Panc1 (cell line): Measurements from ENCODE around the gene ZNF462. TPM values are rescaled to one million over a fixed set of nuclear protein-coding genes. Genes with fewer than 3 reads are reported as not detected.

Experiments used
- ATAC-seq: fragments of 200-7000 bp; cut with Tn5 transposase; 2 replicates; pipeline ENCODE4 v1.9.1; 2020; ENCODE audit warnings: mild to moderate bottlenecking, moderate library complexity
- Bru-seq: library from RNA; stranded (reverse); fragments of 400-500 nt; gene quantifications from one replicate; lab custom pipeline; 2021; lab: Mats Ljungman, UMichigan
- BruChase-seq, 2 experiments: library from RNA; stranded (reverse); fragments of 400-500 nt; gene quantifications; one replicate each; lab custom pipeline; 2021; lab: Mats Ljungman, UMichigan
- BruUV-seq: library from RNA; stranded (reverse); fragments of 400-500 nt; replicated peaks from 2 replicates; lab custom pipeline; 2021; lab: Mats Ljungman, UMichigan
- CTCF ChIA-PET: fragments of 300-600 bp; sonication (Branson Sonifier 250); formaldehyde crosslinking; loops from one replicate; lab custom pipeline; 2022; ENCODE audit warnings: antibody characterized with exemption; lab: Charles Lee
- POLR2A ChIA-PET: fragments of 300-600 bp; sonication (Branson Sonifier 250); formaldehyde crosslinking; loops from one replicate; lab custom pipeline; 2022; ENCODE audit warnings: antibody characterized with exemption; lab: Charles Lee
- DNase-seq: peaks from one replicate; pipeline ENCODE4 v3.0.0-alpha.2; 2010; ENCODE audit warnings: low read depth, low spot score
- H3K27ac ChIP-seq: 2 replicates; pipeline ENCODE4 v1.5.1; 2011; ENCODE audit warnings: mild to moderate bottlenecking, low read length, inconsistent platforms
- H3K27me3 ChIP-seq: fragments of 200-500 bp; sonication (Bioruptor generic); 2 replicates; pipeline ENCODE4 v1.6.0; 2014; ENCODE audit warnings: low read length, inconsistent platforms; ENCODE audit not compliant: control insufficient read depth, insufficient read depth
- H3K36me3 ChIP-seq: fragments of 200-500 bp; sonication (Bioruptor generic); 2 replicates; pipeline ENCODE4 v1.5.1; 2014; ENCODE audit warnings: inconsistent platforms, mild to moderate bottlenecking, low read length, moderate library complexity; ENCODE audit not compliant: control insufficient read depth, insufficient read depth
- H3K4me1 ChIP-seq: 2 replicates; pipeline ENCODE4 v1.5.1; 2011; ENCODE audit warnings: inconsistent platforms, mild to moderate bottlenecking, low read length, moderate library complexity; ENCODE audit not compliant: control insufficient read depth, insufficient read depth
- H3K4me3 ChIP-seq, 2 experiments: 2 replicates each; pipeline ENCODE4 v1.5.1; 2011 to 2012; ENCODE audit warnings: low read depth in 2 of 2, low read length in 2 of 2, mild to moderate bottlenecking in 2 of 2, inconsistent platforms in 1 of 2, moderate library complexity in 1 of 2
- H3K9me3 ChIP-seq: fragments of 200-500 bp; sonication (Bioruptor generic); 2 replicates; pipeline ENCODE4 v1.5.1; 2014; ENCODE audit warnings: low read depth, mild to moderate bottlenecking, inconsistent platforms, low read length, moderate library complexity; ENCODE audit not compliant: control insufficient read depth, insufficient read depth
- POLR2AphosphoS5 ChIP-seq: IDR thresholded peaks from 2 replicates; pipeline ENCODE4 v1.6.1; 2012; ENCODE audit warnings: mild to moderate bottlenecking, low read depth, low read length, moderate library complexity
- SIN3A ChIP-seq: IDR thresholded peaks from 2 replicates; pipeline ENCODE4 v1.6.1; 2012; ENCODE audit warnings: low read depth, mild to moderate bottlenecking, low read length, moderate library complexity, borderline replicate concordance; ENCODE audit not compliant: insufficient read depth
- TCF7L2 ChIP-seq: IDR thresholded peaks from 2 replicates; pipeline ENCODE4 v1.6.1; 2011; ENCODE audit warnings: mild to moderate bottlenecking, low read depth, low read length, inconsistent platforms
- in situ Hi-C: cut with HindIII; loops from 2 replicates; pipeline ENCODE4 v1.10.0; 2016; ENCODE audit warnings: low sequenced_read_pairs, low pct_unique_long_range_greater_than_20kb
- intact Hi-C: fragments of 100-400 bp; cut with micrococcal nuclease; formaldehyde crosslinking; loops from one replicate; pipeline ENCODE4 v1.10.0; 2022; ENCODE audit not compliant: unreplicated experiment
- long read RNA-seq: library from polyadenylated mRNA; unstranded; transcript quantifications from one replicate; pipeline ENCODE4 v2.0.0, GENCODE V29; 2021; ENCODE audit not compliant: unreplicated experiment
- polyA plus RNA-seq: library from polyadenylated mRNA; unstranded; fragments of >200 nt; gene quantifications from one replicate; pipeline ENCODE4 v1.2.1, GENCODE V29; 2012; ENCODE audit warnings: missing spikeins; ENCODE audit not compliant: insufficient read length
- total RNA-seq: library from RNA; stranded (reverse); gene quantifications from one replicate; pipeline ENCODE4 v1.2.1, GENCODE V29; 2021; ENCODE audit not compliant: unreplicated experiment
- TF ChIP-seq, protein P1 (sequence below), 2 experiments: IDR thresholded peaks; 2 replicates each; pipeline ENCODE4 v1.6.1; 2011 to 2012; ENCODE audit warnings: low read depth in 2 of 2, control low read depth in 1 of 2, low read length in 1 of 2, mild to moderate bottlenecking in 1 of 2, moderate library complexity in 1 of 2; ENCODE audit not compliant: insufficient read depth in 1 of 2
- TF ChIP-seq, protein P2 (sequence below): fragments of 450-650 bp; IDR thresholded peaks from 2 replicates; pipeline ENCODE4 v1.5.1; 2017; ENCODE audit warnings: mild to moderate bottlenecking

ZNF462 gene, protein sequence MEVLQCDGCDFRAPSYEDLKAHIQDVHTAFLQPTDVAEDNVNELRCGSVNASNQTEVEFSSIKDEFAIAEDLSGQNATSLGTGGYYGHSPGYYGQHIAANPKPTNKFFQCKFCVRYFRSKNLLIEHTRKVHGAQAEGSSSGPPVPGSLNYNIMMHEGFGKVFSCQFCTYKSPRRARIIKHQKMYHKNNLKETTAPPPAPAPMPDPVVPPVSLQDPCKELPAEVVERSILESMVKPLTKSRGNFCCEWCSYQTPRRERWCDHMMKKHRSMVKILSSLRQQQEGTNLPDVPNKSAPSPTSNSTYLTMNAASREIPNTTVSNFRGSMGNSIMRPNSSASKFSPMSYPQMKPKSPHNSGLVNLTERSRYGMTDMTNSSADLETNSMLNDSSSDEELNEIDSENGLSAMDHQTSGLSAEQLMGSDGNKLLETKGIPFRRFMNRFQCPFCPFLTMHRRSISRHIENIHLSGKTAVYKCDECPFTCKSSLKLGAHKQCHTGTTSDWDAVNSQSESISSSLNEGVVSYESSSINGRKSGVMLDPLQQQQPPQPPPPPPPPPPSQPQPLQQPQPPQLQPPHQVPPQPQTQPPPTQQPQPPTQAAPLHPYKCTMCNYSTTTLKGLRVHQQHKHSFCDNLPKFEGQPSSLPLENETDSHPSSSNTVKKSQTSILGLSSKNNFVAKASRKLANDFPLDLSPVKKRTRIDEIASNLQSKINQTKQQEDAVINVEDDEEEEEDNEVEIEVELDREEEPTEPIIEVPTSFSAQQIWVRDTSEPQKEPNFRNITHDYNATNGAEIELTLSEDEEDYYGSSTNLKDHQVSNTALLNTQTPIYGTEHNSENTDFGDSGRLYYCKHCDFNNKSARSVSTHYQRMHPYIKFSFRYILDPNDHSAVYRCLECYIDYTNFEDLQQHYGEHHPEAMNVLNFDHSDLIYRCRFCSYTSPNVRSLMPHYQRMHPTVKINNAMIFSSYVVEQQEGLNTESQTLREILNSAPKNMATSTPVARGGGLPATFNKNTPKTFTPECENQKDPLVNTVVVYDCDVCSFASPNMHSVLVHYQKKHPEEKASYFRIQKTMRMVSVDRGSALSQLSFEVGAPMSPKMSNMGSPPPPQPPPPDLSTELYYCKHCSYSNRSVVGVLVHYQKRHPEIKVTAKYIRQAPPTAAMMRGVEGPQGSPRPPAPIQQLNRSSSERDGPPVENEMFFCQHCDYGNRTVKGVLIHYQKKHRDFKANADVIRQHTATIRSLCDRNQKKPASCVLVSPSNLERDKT (N-terminal part only)
- total RNA-seq (34.8 TPM), Bru-seq, nascent RNA (percentile 86 among the genes with signal in this experiment), BruChase-seq, experiment 1, labeled RNA remaining after a 2-hour chase (percentile 80 among the genes with signal in this experiment), BruChase-seq, experiment 2, labeled RNA remaining after a 6-hour chase (percentile 77 among the genes with signal in this experiment)
- polyA plus RNA-seq = 7.4 TPM
- long read RNA-seq, full-length matches to known transcripts = 1 of 30 reads
- long read RNA-seq, partial matches to known transcripts = 10 of 30 reads
- long read RNA-seq, other reads (novel, unspliced or antisense) = 19 of 30 reads

DNA sequence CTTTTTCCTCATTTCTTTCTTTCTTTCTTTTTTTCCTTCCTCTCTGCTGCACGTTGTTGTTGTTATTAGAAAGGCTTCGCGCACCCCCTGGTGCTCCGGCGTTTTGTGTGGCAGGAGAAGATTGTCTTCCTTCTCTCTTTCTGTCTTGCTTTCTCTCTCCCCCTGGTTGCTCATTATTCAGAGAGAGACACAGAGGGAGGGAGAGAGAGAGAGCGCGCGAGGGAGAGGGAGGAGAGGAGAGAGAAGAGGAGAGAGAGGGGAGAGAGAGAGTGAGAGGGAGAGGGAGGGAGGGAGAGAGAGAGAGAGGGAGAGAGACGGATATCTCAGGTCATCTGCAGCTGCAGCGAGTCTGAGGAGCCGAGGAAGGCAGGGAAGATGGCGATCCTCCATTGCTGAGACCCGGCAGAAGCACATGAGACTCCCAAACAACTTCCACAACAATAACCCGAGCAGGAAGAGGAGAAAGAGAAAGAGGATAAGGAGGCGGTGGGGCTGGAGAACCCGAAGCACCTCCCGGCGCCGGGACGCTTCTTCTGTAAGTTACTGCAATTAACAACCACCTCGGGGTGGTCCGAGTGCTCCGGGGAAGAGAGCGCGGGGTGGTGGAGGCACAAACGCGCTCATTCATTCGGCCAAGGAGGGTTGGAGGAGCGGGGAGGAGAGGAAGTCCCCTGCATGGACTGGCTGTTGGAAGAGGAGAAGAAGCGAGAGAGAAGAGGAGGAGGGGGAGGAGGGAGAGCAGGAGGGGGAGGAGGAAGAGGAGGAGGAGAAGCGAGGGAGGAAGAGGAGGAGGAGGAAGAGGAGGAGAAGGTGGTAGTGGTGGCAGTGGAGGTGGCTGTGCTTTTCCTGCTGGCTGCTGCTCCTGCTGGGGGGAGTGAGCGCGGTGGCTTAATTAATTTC is at the start of gene ZNF462:
TSS of gene ZNF462 (plus strand) at position 346 of the 900 bp plus-strand sequence. CDS start 60,218 bp downstream, outside the sequence.
- H3K4me1 ChIP-seq = peaks cover 21% of the 10 kb centered on the region
- H3K4me3 ChIP-seq = peak within 1 kb of the TSS; percentile 82 to 90
- intact Hi-C loops (loop anchor here (10.0 kb wide), 1 partner anchor 312 kb away; no protein-coding TSS in a partner anchor), in situ Hi-C loops (no loop called here)
- DNase-seq (no peak), ATAC-seq (peak; percentile 19)
- POLR2A ChIA-PET = interaction anchor here (0.7 kb wide), 1 partner anchor 25 kb away, joined by 4 read pairs; no protein-coding TSS in a partner anchor
- CTCF ChIA-PET = no interaction called here
- peaks cover 2% of the 10 kb centered on the region; the same call in 1 of the 2 replicates for H3K36me3 ChIP-seq
- H3K27ac ChIP-seq = peak within 1 kb of the TSS; percentile 86
- no peaks in the 10 kb centered on the region for H3K9me3 ChIP-seq
- no peaks in the 10 kb centered on the region for H3K27me3 ChIP-seq
- no TSS peak for BruUV-seq
- TF ChIP-seq TCF7L2 (no peak), POLR2AphosphoS5 (peak; percentile 70; the same call in 1 of the 2 replicates)
- TF ChIP-seq, protein P1, sequence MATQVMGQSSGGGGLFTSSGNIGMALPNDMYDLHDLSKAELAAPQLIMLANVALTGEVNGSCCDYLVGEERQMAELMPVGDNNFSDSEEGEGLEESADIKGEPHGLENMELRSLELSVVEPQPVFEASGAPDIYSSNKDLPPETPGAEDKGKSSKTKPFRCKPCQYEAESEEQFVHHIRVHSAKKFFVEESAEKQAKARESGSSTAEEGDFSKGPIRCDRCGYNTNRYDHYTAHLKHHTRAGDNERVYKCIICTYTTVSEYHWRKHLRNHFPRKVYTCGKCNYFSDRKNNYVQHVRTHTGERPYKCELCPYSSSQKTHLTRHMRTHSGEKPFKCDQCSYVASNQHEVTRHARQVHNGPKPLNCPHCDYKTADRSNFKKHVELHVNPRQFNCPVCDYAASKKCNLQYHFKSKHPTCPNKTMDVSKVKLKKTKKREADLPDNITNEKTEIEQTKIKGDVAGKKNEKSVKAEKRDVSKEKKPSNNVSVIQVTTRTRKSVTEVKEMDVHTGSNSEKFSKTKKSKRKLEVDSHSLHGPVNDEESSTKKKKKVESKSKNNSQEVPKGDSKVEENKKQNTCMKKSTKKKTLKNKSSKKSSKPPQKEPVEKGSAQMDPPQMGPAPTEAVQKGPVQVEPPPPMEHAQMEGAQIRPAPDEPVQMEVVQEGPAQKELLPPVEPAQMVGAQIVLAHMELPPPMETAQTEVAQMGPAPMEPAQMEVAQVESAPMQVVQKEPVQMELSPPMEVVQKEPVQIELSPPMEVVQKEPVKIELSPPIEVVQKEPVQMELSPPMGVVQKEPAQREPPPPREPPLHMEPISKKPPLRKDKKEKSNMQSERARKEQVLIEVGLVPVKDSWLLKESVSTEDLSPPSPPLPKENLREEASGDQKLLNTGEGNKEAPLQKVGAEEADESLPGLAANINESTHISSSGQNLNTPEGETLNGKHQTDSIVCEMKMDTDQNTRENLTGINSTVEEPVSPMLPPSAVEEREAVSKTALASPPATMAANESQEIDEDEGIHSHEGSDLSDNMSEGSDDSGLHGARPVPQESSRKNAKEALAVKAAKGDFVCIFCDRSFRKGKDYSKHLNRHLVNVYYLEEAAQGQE (IDR thresholded peaks at IDR 0.05; ENCODE audit: insufficient read depth in 1 of 2, low read depth in 2 of 2, low read length in 1 of 2) = no peak

DNA sequence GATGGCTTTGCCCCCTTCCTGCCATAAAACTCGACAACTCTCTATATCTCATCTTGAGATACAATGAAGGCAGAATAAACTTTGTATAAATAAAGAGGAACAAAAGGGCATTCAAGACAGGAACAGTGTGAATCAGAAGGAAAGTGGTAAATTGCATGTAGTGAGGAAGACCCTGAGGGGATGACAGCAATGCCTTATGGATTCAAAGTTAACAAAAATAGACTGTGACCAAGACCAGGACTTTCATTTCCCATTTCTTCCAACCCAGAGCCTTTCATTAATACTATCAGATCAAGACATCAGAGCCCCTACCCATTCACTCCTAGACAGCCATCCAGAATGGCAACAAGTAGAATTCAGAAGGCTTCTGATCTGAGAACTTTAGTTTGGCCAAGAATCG is 46.4 kb upstream of the ZNF462 start:
- in situ Hi-C loops = no loop called here
- TF ChIP-seq, protein P2, sequence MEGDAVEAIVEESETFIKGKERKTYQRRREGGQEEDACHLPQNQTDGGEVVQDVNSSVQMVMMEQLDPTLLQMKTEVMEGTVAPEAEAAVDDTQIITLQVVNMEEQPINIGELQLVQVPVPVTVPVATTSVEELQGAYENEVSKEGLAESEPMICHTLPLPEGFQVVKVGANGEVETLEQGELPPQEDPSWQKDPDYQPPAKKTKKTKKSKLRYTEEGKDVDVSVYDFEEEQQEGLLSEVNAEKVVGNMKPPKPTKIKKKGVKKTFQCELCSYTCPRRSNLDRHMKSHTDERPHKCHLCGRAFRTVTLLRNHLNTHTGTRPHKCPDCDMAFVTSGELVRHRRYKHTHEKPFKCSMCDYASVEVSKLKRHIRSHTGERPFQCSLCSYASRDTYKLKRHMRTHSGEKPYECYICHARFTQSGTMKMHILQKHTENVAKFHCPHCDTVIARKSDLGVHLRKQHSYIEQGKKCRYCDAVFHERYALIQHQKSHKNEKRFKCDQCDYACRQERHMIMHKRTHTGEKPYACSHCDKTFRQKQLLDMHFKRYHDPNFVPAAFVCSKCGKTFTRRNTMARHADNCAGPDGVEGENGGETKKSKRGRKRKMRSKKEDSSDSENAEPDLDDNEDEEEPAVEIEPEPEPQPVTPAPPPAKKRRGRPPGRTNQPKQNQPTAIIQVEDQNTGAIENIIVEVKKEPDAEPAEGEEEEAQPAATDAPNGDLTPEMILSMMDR = no peak
- TF ChIP-seq POLR2AphosphoS5 = no peak
- no peak for TF ChIP-seq SIN3A
- TF ChIP-seq, protein P1 (IDR thresholded peaks at IDR 0.05; ENCODE audit: insufficient read depth in 1 of 2, low read depth in 2 of 2, low read length in 1 of 2) = no peak
- TF ChIP-seq TCF7L2 = no peak
- ChIA-PET CTCF (no interaction called here), POLR2A (no interaction called here)
- Histone ChIP-seq H3K27ac (no peak overlapping the region), H3K9me3 (no peaks in the 10 kb centered on the region), H3K27me3 (no peaks in the 10 kb centered on the region), H3K4me3 (no peak overlapping the region), H3K36me3 (no peaks in the 10 kb centered on the region), H3K4me1 (no peaks in the 10 kb centered on the region)
- DNase-seq (no peak), ATAC-seq (no peak)
- intact Hi-C loops = no loop called here
- BruUV-seq = no TSS peak
